Stimulated activated naive CD8-positive, alpha-beta T cell treated with anti-CD3 and anti-CD28 coated beads, Interleukin-15, Interleukin-2, amounts not matched to agents 100 ng/mL and 50 ng/mL, for 24 hours (primary cell): ENCODE measurements around the gene MAML1.
"Not testable (repeated sequence)": the region's sequence is repeated elsewhere in the genome, so short reads cannot be mapped to it uniquely, and the experiment has no call there.

Experiments used
- H3K27ac Mint-ChIP-seq: one replicate; pipeline ENCODE4 v1.8.0; 2021; ENCODE audit warnings: mild to moderate bottlenecking, mixed read lengths
- H3K27me3 Mint-ChIP-seq: one replicate; pipeline ENCODE4 v1.8.0; 2021; ENCODE audit warnings: mixed read lengths
- H3K36me3 Mint-ChIP-seq: one replicate; pipeline ENCODE4 v1.8.0; 2021; ENCODE audit warnings: low read depth, mixed read lengths
- H3K4me1 Mint-ChIP-seq: one replicate; pipeline ENCODE4 v1.8.0; 2021; ENCODE audit warnings: low read depth, mixed read lengths
- H3K4me3 Mint-ChIP-seq: one replicate; pipeline ENCODE4 v1.8.0; 2021; ENCODE audit warnings: mild to moderate bottlenecking, mixed read lengths
- H3K9me3 Mint-ChIP-seq: one replicate; pipeline ENCODE4 v1.8.0; 2021; ENCODE audit warnings: mixed read lengths

MAML1 gene

GRCh38 chr5:179729303-179729702 lies 3.3 kb upstream of the MAML1 start:
- Mint-ChIP-seq H3K4me1 (peaks cover 28% of the 10 kb centered on the region), H3K9me3 (no peaks in the 10 kb centered on the region), H3K36me3 (peaks cover 66% of the 10 kb centered on the region), H3K27me3 (no peaks in the 10 kb centered on the region), H3K4me3 (no peak overlapping the region), H3K27ac (no peak overlapping the region)

GRCh38 chr5:179729727-179730126 lies 2.9 kb upstream of the MAML1 start:
- peak overlapping the region; percentile 60 for H3K27ac Mint-ChIP-seq
- no peaks in the 10 kb centered on the region for H3K27me3 Mint-ChIP-seq
- H3K4me3 Mint-ChIP-seq: no peak overlapping the region
- H3K4me1 Mint-ChIP-seq: peaks cover 32% of the 10 kb centered on the region
- H3K36me3 Mint-ChIP-seq: peaks cover 66% of the 10 kb centered on the region
- H3K9me3 Mint-ChIP-seq: no peaks in the 10 kb centered on the region

- Mint-ChIP-seq H3K36me3 (peaks cover 66% of the 10 kb centered on the region), H3K27ac (peak overlapping the region; percentile 84), H3K4me1 (peaks cover 34% of the 10 kb centered on the region)
Measured at GRCh38 chr5:179730356-179730755, 2.3 kb upstream of the MAML1 start.

GRCh38 chr5:179730852-179731251 lies 1.8 kb upstream of the MAML1 start:
- no peaks in the 10 kb centered on the region for H3K27me3 Mint-ChIP-seq
- H3K4me1 Mint-ChIP-seq: peaks cover 37% of the 10 kb centered on the region
- no peaks in the 10 kb centered on the region for H3K9me3 Mint-ChIP-seq
- peak overlapping the region; percentile 84 for H3K27ac Mint-ChIP-seq
- H3K36me3 Mint-ChIP-seq: peaks cover 65% of the 10 kb centered on the region
- no peak overlapping the region for H3K4me3 Mint-ChIP-seq

More at GRCh38 chr5:179730356-179730755, 2.3 kb upstream of the MAML1 start:
- Mint-ChIP-seq H3K27me3 (no peaks in the 10 kb centered on the region), H3K9me3 (no peaks in the 10 kb centered on the region), H3K4me3 (no peak overlapping the region)

GRCh38 chr5:179731791-179732411 lies 721 bp upstream of the MAML1 start:
- peaks cover 43% of the 10 kb centered on the region for H3K4me1 Mint-ChIP-seq
- H3K36me3 Mint-ChIP-seq: peaks cover 55% of the 10 kb centered on the region
- H3K27ac Mint-ChIP-seq: peak overlapping the region; percentile 92
- peak overlapping the region; percentile 80 for H3K4me3 Mint-ChIP-seq
- H3K27me3 Mint-ChIP-seq: no peaks in the 10 kb centered on the region
- H3K9me3 Mint-ChIP-seq: no peaks in the 10 kb centered on the region

GRCh38 chr5:179732918-179733771 lies 523 bp downstream of the MAML1 start:
- H3K4me3 Mint-ChIP-seq: peak overlapping the region; percentile 95
- H3K27ac Mint-ChIP-seq: peak overlapping the region; percentile 94
- H3K9me3 Mint-ChIP-seq: no peaks in the 10 kb centered on the region
- H3K4me1 Mint-ChIP-seq: peaks cover 56% of the 10 kb centered on the region
- peaks cover 54% of the 10 kb centered on the region for H3K36me3 Mint-ChIP-seq
- no peaks in the 10 kb centered on the region for H3K27me3 Mint-ChIP-seq

- no peaks in the 10 kb centered on the region for H3K27me3 Mint-ChIP-seq
- peak overlapping the region; percentile 95 for H3K4me3 Mint-ChIP-seq
- H3K4me1 Mint-ChIP-seq: peaks cover 62% of the 10 kb centered on the region
- H3K36me3 Mint-ChIP-seq: peaks cover 54% of the 10 kb centered on the region
- H3K27ac Mint-ChIP-seq: peak overlapping the region; percentile 94
- no peaks in the 10 kb centered on the region for H3K9me3 Mint-ChIP-seq
Measured at GRCh38 chr5:179733772-179734126, 1.1 kb downstream of the MAML1 start.

- H3K9me3 Mint-ChIP-seq: no peaks in the 10 kb centered on the region
- H3K27me3 Mint-ChIP-seq: no peaks in the 10 kb centered on the region
- H3K4me1 Mint-ChIP-seq: peaks cover 68% of the 10 kb centered on the region
- peak overlapping the region; percentile 94 for H3K27ac Mint-ChIP-seq
- H3K36me3 Mint-ChIP-seq: peaks cover 53% of the 10 kb centered on the region
- peak overlapping the region; percentile 95 for H3K4me3 Mint-ChIP-seq
Measured at GRCh38 chr5:179734536-179735164, 2.0 kb downstream of the MAML1 start.

- no peak overlapping the region for H3K4me3 Mint-ChIP-seq
- H3K9me3 Mint-ChIP-seq: no peaks in the 10 kb centered on the region
- H3K27ac Mint-ChIP-seq: peak overlapping the region; percentile 61
- H3K36me3 Mint-ChIP-seq: peaks cover 42% of the 10 kb centered on the region
- no peaks in the 10 kb centered on the region for H3K27me3 Mint-ChIP-seq
- H3K4me1 Mint-ChIP-seq: peaks cover 65% of the 10 kb centered on the region
Measured at GRCh38 chr5:179738742-179739141, 6.1 kb downstream of the MAML1 start.

- H3K36me3 Mint-ChIP-seq: peaks cover 24% of the 10 kb centered on the region
- H3K4me1 Mint-ChIP-seq: peaks cover 33% of the 10 kb centered on the region
- not testable (repeated sequence) for H3K9me3 Mint-ChIP-seq
Measured at GRCh38 chr5:179744106-179744505, 11.5 kb downstream of the MAML1 start.

GRCh38 chr5:179746872-179747271 lies 14.2 kb downstream of the MAML1 start:
- H3K4me3 Mint-ChIP-seq: no peak overlapping the region

More at GRCh38 chr5:179744106-179744505, 11.5 kb downstream of the MAML1 start:
- H3K27ac Mint-ChIP-seq, H3K4me3 Mint-ChIP-seq, H3K27me3 Mint-ChIP-seq: not testable (repeated sequence)

GRCh38 chr5:179747811-179748210 lies 15.2 kb downstream of the MAML1 start:
- Mint-ChIP-seq H3K4me1 (peaks cover 16% of the 10 kb centered on the region), H3K36me3 (peaks cover 16% of the 10 kb centered on the region), H3K4me3 (no peak overlapping the region), H3K9me3 (no peaks in the 10 kb centered on the region), H3K27ac (no peak overlapping the region), H3K27me3 (no peaks in the 10 kb centered on the region)

More at GRCh38 chr5:179746872-179747271, 14.2 kb downstream of the MAML1 start:
- Mint-ChIP-seq H3K9me3 (no peaks in the 10 kb centered on the region), H3K36me3 (peaks cover 16% of the 10 kb centered on the region), H3K27ac (no peak overlapping the region), H3K27me3 (no peaks in the 10 kb centered on the region), H3K4me1 (peaks cover 21% of the 10 kb centered on the region)

GRCh38 chr5:179749857-179750508 lies 17.4 kb downstream of the MAML1 start:
- Mint-ChIP-seq H3K4me1 (peaks cover 34% of the 10 kb centered on the region), H3K36me3 (peaks cover 22% of the 10 kb centered on the region), H3K4me3 (no peak overlapping the region), H3K27ac (no peak overlapping the region), H3K9me3 (no peaks in the 10 kb centered on the region), H3K27me3 (no peaks in the 10 kb centered on the region)

GRCh38 chr5:179753971-179754370 lies 21.3 kb downstream of the MAML1 start:
- H3K9me3 Mint-ChIP-seq: no peaks in the 10 kb centered on the region
- no peak overlapping the region for H3K4me3 Mint-ChIP-seq
- peaks cover 45% of the 10 kb centered on the region for H3K4me1 Mint-ChIP-seq

GRCh38 chr5:179755022-179755421 lies 22.4 kb downstream of the MAML1 start:
- Mint-ChIP-seq H3K27ac (no peak overlapping the region), H3K36me3 (peaks cover 13% of the 10 kb centered on the region), H3K27me3 (no peaks in the 10 kb centered on the region), H3K9me3 (no peaks in the 10 kb centered on the region), H3K4me3 (no peak overlapping the region), H3K4me1 (peaks cover 53% of the 10 kb centered on the region)

More at GRCh38 chr5:179753971-179754370, 21.3 kb downstream of the MAML1 start:
- peaks cover 15% of the 10 kb centered on the region for H3K36me3 Mint-ChIP-seq
- H3K27me3 Mint-ChIP-seq: no peaks in the 10 kb centered on the region
- H3K27ac Mint-ChIP-seq: no peak overlapping the region
